Right ventricle myocardium inferior (tissue), 1 donor: Measurements from ENCODE around the gene MYDGF. TPM values are rescaled to one million over a fixed set of nuclear protein-coding genes. Genes with fewer than 3 reads are reported as not detected.
"Not testable (repeated sequence)": the region's sequence is repeated elsewhere in the genome, so short reads cannot be mapped to it uniquely, and the experiment has no call there.

Experiments used
- ATAC-seq: fragments of 200-7000 bp; cut with Tn5 transposase; one replicate; pipeline ENCODE4 v1.9.1; 2020; ENCODE audit warnings: mild to moderate bottlenecking, moderate library complexity
- DNase-seq: peaks from one replicate; pipeline ENCODE4 v3.0.0; 2021; ENCODE audit errors: missing footprints
- intact Hi-C: fragments of 100-400 bp; cut with DNase I; formaldehyde crosslinking; loops from one replicate; pipeline ENCODE4 v1.11.0; 2022
- total RNA-seq: library from RNA; stranded (reverse); fragmentation: NEBNext Ultra II Directional; extraction: Animal tissue kit (Norgen Biotek cat#: 25700); gene quantifications from one replicate; pipeline ENCODE4 v1.2.1, GENCODE V29; 2021
- donor health status: DM: no; HTN: yes; CAD: no; lungs with severe emphysema.

MYDGF gene
- total RNA-seq, 1 donor from 2014 or later, result 29.8 TPM

- ATAC-seq (no peak), DNase-seq (peak; percentile 58)
- intact Hi-C loops, result no loop called here
Measured at GRCh38 chr19:4682417-4683200, 12.5 kb upstream of the MYDGF start.

- DNase-seq, result peak; percentile 1
- ATAC-seq, intact Hi-C loops: not testable (repeated sequence)
Measured at GRCh38 chr19:4680021-4680420, 9.9 kb upstream of the MYDGF start.

- no peak for ATAC-seq
- intact Hi-C loops, result no loop called here
- DNase-seq, result peak; percentile 55
Measured at GRCh38 chr19:4678881-4679790, 9.0 kb upstream of the MYDGF start.

- DNase-seq, result peak; percentile 49
- intact Hi-C loops, result no loop called here
- peak; percentile 53 for ATAC-seq
Measured at GRCh38 chr19:4676955-4677731, 7.0 kb upstream of the MYDGF start.

GRCh38 chr19:4675346-4675745 is 5.2 kb upstream of the MYDGF start:
- peak; percentile 16 for DNase-seq
- no peak for ATAC-seq
- intact Hi-C loops, result no loop called here

- intact Hi-C loops, result loop anchor here (5.0 kb wide), 1 partner anchor 34 kb away; no protein-coding TSS in a partner anchor
- no peak for ATAC-seq
- DNase-seq, result no peak
Measured at GRCh38 chr19:4673726-4674125, 3.6 kb upstream of the MYDGF start.

GRCh38 chr19:4673216-4673615 is 3.1 kb upstream of the MYDGF start:
- intact Hi-C loops, result loop anchor here (5.0 kb wide), 1 partner anchor 34 kb away; no protein-coding TSS in a partner anchor
- no peak for DNase-seq
- ATAC-seq, result no peak

GRCh38 chr19:4671185-4671851 is 1.2 kb upstream of the MYDGF start:
- ATAC-seq, result peak; percentile 14
- DNase-seq, result no peak
- intact Hi-C loops, result loop anchor here (1.0 to 5.0 kb wide), 2 partner anchors 36 to 52 kb away; partner anchors contain the start of gene DPP9

GRCh38 chr19:4664642-4665041 is 5.5 kb downstream of the MYDGF start:
- DNase-seq (peak; percentile 43), ATAC-seq (no peak)
- intact Hi-C loops, result no loop called here

- ATAC-seq (no peak), DNase-seq (peak; percentile 17)
- intact Hi-C loops, result no loop called here
Measured at GRCh38 chr19:4662812-4663211, 7.3 kb downstream of the MYDGF start.

- ATAC-seq (no peak), DNase-seq (peak; percentile 34)
- intact Hi-C loops, result no loop called here
Measured at GRCh38 chr19:4662020-4662695, 8.0 kb downstream of the MYDGF start.

- intact Hi-C loops, result no loop called here
- no peak for ATAC-seq
- DNase-seq, result peak; percentile 45
Measured at GRCh38 chr19:4660993-4661392, 9.1 kb downstream of the MYDGF start.

- peak; percentile 30 for DNase-seq
- peak; percentile 46 for ATAC-seq
- intact Hi-C loops, result no loop called here
Measured at GRCh38 chr19:4660181-4660791, 9.9 kb downstream of the MYDGF start.

- DNase-seq (peak; percentile 46), ATAC-seq (no peak)
- intact Hi-C loops, result no loop called here
Measured at GRCh38 chr19:4657835-4658234, 12.3 kb downstream of the MYDGF start.

GRCh38 chr19:4657262-4657661 is 12.9 kb downstream of the MYDGF start:
- DNase-seq (peak; percentile 1), ATAC-seq (no peak)
- intact Hi-C loops, result no loop called here

- intact Hi-C loops, result no loop called here
- ATAC-seq, result no peak
Measured at GRCh38 chr19:4656102-4656501, 14.0 kb downstream of the MYDGF start.

More at GRCh38 chr19:4656102-4656501, 14.0 kb downstream of the MYDGF start:
- DNase-seq, result no peak
